H1 (cell line): Measurements from ENCODE around the gene ZNF366. TPM values are rescaled to one million over a fixed set of nuclear protein-coding genes. Genes with fewer than 3 reads are reported as not detected.

Experiments used
- CTCF ChIA-PET: fragments of 300-600 bp; sonication (Branson Sonifier 250); formaldehyde crosslinking; loops from one replicate; lab custom pipeline; 2021; ENCODE audit not compliant: partially characterized antibody; lab: Charles Lee
- POLR2A ChIA-PET: fragments of 300-600 bp; sonication (Branson Sonifier 250); formaldehyde crosslinking; loops from one replicate; lab custom pipeline; 2021; ENCODE audit warnings: inconsistent platforms; ENCODE audit not compliant: partially characterized antibody; lab: Charles Lee
- DNase-seq, 2 experiments: peaks; one replicate each; pipeline versions ENCODE4 v3.0.0 to v3.0.0-alpha.2; 2010 to 2022; ENCODE audit warnings: low spot score in 2 of 2, low read depth in 1 of 2, mixed read lengths in 1 of 2
- FAIRE-seq: peaks from 2 replicates; lab custom pipeline; 2011; peaks lifted over from hg19 to GRCh38; lab: Jason Lieb, UNC
- H2AFZ ChIP-seq: 2 replicates; pipeline ENCODE4 v1.8.1; 2012; ENCODE audit warnings: low read length, inconsistent platforms
- H2AK5ac ChIP-seq: 2 replicates; pipeline ENCODE4 v1.6.1; 2013; ENCODE audit warnings: low read depth, low read length
- H2BK120ac ChIP-seq: replicated peaks from 2 replicates; pipeline ENCODE3; 2013; ENCODE audit warnings: low read depth, low read length, inconsistent platforms
- H2BK12ac ChIP-seq: 2 replicates; pipeline ENCODE4 v1.6.1; 2013; ENCODE audit warnings: low read depth, low read length
- H2BK15ac ChIP-seq: 2 replicates; pipeline ENCODE4 v1.6.1; 2013; ENCODE audit warnings: low read length
- H2BK20ac ChIP-seq: 2 replicates; pipeline ENCODE4 v1.6.1; 2013; ENCODE audit warnings: low read length
- H2BK5ac ChIP-seq: 2 replicates; pipeline ENCODE4 v1.6.1; 2013; ENCODE audit warnings: low read depth, low read length
- H3K14ac ChIP-seq: 2 replicates; pipeline ENCODE4 v1.6.1; 2013; ENCODE audit warnings: inconsistent platforms; ENCODE audit not compliant: insufficient read length
- H3K18ac ChIP-seq: 2 replicates; pipeline ENCODE4 v1.6.1; 2013; ENCODE audit warnings: low read length; ENCODE audit errors: extremely low read depth
- H3K23ac ChIP-seq: 2 replicates; pipeline ENCODE4 v1.6.1; 2013; ENCODE audit warnings: inconsistent platforms; ENCODE audit not compliant: insufficient read length
- H3K23me2 ChIP-seq: 2 replicates; pipeline ENCODE4 v1.6.1; 2013; ENCODE audit warnings: low read depth, low read length
- H3K27ac ChIP-seq: 2 replicates; pipeline ENCODE4 v1.6.1; 2011; ENCODE audit warnings: low read depth, low read length, inconsistent platforms
- H3K27me3 ChIP-seq, 4 experiments: replicated peaks in 1 of 4; 1 replicate in 1 of 4; 2 replicates in 3 of 4; pipeline versions ENCODE4 v1.6.1 to v1.8.1; 2011 to 2013; ENCODE audit warnings: low read length in 3 of 4, mild to moderate bottlenecking in 3 of 4, inconsistent platforms in 2 of 4, mixed read lengths in 2 of 4, moderate library complexity in 1 of 4; ENCODE audit not compliant: control insufficient read depth in 3 of 4, insufficient read depth in 3 of 4; ENCODE audit errors: extremely low read depth in 1 of 4
- H3K36me3 ChIP-seq, 4 experiments: 2 replicates each; pipeline versions ENCODE4 v1.6.1 to v1.8.1; 2011 to 2013; ENCODE audit warnings: mild to moderate bottlenecking in 4 of 4, low read length in 3 of 4, moderate library complexity in 2 of 4, control low read depth in 1 of 4, inconsistent platforms in 1 of 4; ENCODE audit not compliant: insufficient read depth in 4 of 4, control insufficient read depth in 2 of 4
- H3K4ac ChIP-seq: replicated peaks from 2 replicates; pipeline ENCODE3; 2013; ENCODE audit warnings: low read length, low read depth, mixed read lengths, inconsistent platforms; ENCODE audit not compliant: insufficient read length
- H3K4me1 ChIP-seq, 4 experiments: replicated peaks in 1 of 4; 1 replicate in 1 of 4; 2 replicates in 3 of 4; pipeline versions ENCODE4 v1.6.1 to v1.8.1; 2011 to 2013; ENCODE audit warnings: low read length in 3 of 4, inconsistent platforms in 2 of 4, mixed read lengths in 1 of 4; ENCODE audit not compliant: insufficient read depth in 4 of 4, control insufficient read depth in 3 of 4
- H3K4me2 ChIP-seq, 2 experiments: 2 replicates each; pipeline versions ENCODE4 v1.6.1 to v1.8.1; 2011 to 2013; ENCODE audit warnings: low read depth in 2 of 2, low read length in 2 of 2, control low read depth in 1 of 2, inconsistent platforms in 1 of 2, mild to moderate bottlenecking in 1 of 2; ENCODE audit not compliant: insufficient read depth in 1 of 2
- H3K4me3 ChIP-seq, 4 experiments: fragments of 200-600, 300-600 bp in 1 of 4; sonication (generic), shearing (Covaris generic), sonication (Bioruptor Twin) in 1 of 4; 2 replicates each; pipeline versions ENCODE4 v1.5.1 to v1.8.1; 2011 to 2016; ENCODE audit warnings: low read length in 4 of 4, low read depth in 3 of 4, control low read depth in 2 of 4, inconsistent platforms in 2 of 4, mild to moderate bottlenecking in 2 of 4, mixed read lengths in 1 of 4, moderate library complexity in 1 of 4; ENCODE audit not compliant: insufficient read depth in 2 of 4; ENCODE audit errors: extremely low read depth in 1 of 4
- H3K56ac ChIP-seq: replicated peaks from 2 replicates; pipeline ENCODE3; 2013; ENCODE audit warnings: low read depth, mild to moderate bottlenecking, mixed read lengths, low read length, inconsistent platforms; ENCODE audit not compliant: insufficient read length
- H3K79me1 ChIP-seq: 2 replicates; pipeline ENCODE4 v1.6.1; 2013; ENCODE audit warnings: low read depth, low read length, control low read depth
- H3K79me2 ChIP-seq, 2 experiments: 2 replicates each; pipeline versions ENCODE4 v1.6.1 to v1.8.1; 2012 to 2013; ENCODE audit warnings: low read length in 2 of 2, mild to moderate bottlenecking in 2 of 2, inconsistent platforms in 1 of 2; ENCODE audit not compliant: insufficient read depth in 2 of 2, control insufficient read depth in 1 of 2
- H3K9ac ChIP-seq, 4 experiments: replicated peaks in 1 of 4; 1 replicate in 1 of 4; 2 replicates in 3 of 4; pipeline versions ENCODE4 v1.6.1 to v1.8.1; 2011 to 2013; ENCODE audit warnings: low read depth in 3 of 4, low read length in 3 of 4, control low read depth in 2 of 4, mild to moderate bottlenecking in 2 of 4, moderate library complexity in 2 of 4, inconsistent platforms in 1 of 4; ENCODE audit errors: extremely low read depth in 1 of 4
- H3K9me3 ChIP-seq, 2 experiments: 2 replicates each; pipeline versions ENCODE4 v1.6.1 to v1.8.1; 2012 to 2013; ENCODE audit warnings: mild to moderate bottlenecking in 2 of 2, moderate library complexity in 2 of 2, control low read depth in 1 of 2, inconsistent platforms in 1 of 2, low read depth in 1 of 2, low read length in 1 of 2, mixed read lengths in 1 of 2; ENCODE audit not compliant: insufficient read depth in 2 of 2
- H4K20me1 ChIP-seq, 2 experiments: replicated peaks in 1 of 2; 2 replicates each; pipeline versions ENCODE3 to v1.8.1; 2011 to 2013; ENCODE audit warnings: inconsistent platforms in 2 of 2, low read length in 2 of 2, mild to moderate bottlenecking in 1 of 2; ENCODE audit not compliant: insufficient read depth in 2 of 2, control insufficient read depth in 1 of 2
- H4K5ac ChIP-seq: 2 replicates; pipeline ENCODE4 v1.6.1; 2013; ENCODE audit warnings: low read length, low read depth, mixed read lengths, inconsistent platforms; ENCODE audit not compliant: insufficient read length
- H4K8ac ChIP-seq: 2 replicates; pipeline ENCODE4 v1.8.0; 2013; ENCODE audit warnings: mild to moderate bottlenecking, moderate library complexity, low read length, inconsistent platforms; ENCODE audit not compliant: insufficient read depth; ENCODE audit errors: extremely low read depth
- H4K91ac ChIP-seq: replicated peaks from 2 replicates; pipeline ENCODE3; 2013; ENCODE audit warnings: low read length, mixed read lengths, inconsistent platforms; ENCODE audit not compliant: insufficient read length
- ATF2 ChIP-seq: IDR thresholded peaks from 2 replicates; pipeline ENCODE4 v1.6.1; 2012; ENCODE audit warnings: low read length, inconsistent platforms
- ATF3 ChIP-seq: IDR thresholded peaks from 2 replicates; pipeline ENCODE4 v1.6.1; 2011; ENCODE audit warnings: low read depth, mild to moderate bottlenecking, low read length; ENCODE audit not compliant: insufficient read depth
- CEBPB ChIP-seq: IDR thresholded peaks from 2 replicates; pipeline ENCODE4 v1.6.1; 2012; ENCODE audit warnings: low read depth, low read length
- CREB1 ChIP-seq: IDR thresholded peaks from 2 replicates; pipeline ENCODE4 v1.6.1; 2012; ENCODE audit warnings: inconsistent platforms
- KDM1A ChIP-seq: fragments of 200-600, 300-600 bp; sonication (generic); IDR thresholded peaks from 2 replicates; pipeline ENCODE4 v1.7.1; 2016; ENCODE audit warnings: mild to moderate bottlenecking, low read length, borderline replicate concordance
- TBP ChIP-seq: IDR thresholded peaks from 2 replicates; pipeline ENCODE4 v1.6.1; 2011; ENCODE audit warnings: low read depth, low read length, improper control_type of control experiment
- polyA plus RNA-seq, 7 experiments: library from polyadenylated mRNA; depleted of rRNA in 3 of 7; stranded (reverse) in 5 of 7; unstranded in 2 of 7; fragments of >200 nt in 5 of 7; fragments of 200-250 nt in 2 of 7; gene quantifications; 1 replicate in 5 of 7; 2 replicates in 1 of 7; 4 replicates in 1 of 7; pipeline versions ENCODE4 v1.2.1 to v1.2.3, GENCODE V29; 2011 to 2013; ENCODE audit warnings: missing spikeins in 2 of 7, mixed read lengths in 2 of 7
- total RNA-seq: library from RNA; stranded (reverse); fragmentation: NEBNext Ultra II Directional; extraction: Animal tissue kit (Norgen Biotek cat#: 25700); gene quantifications from 2 replicates; pipeline ENCODE4 v1.2.1, GENCODE V29; 2021

The ZNF366 gene
- total and polyA plus RNA-seq, 2 of the 8 experiments (the other 6 are each of a cell fraction or from before 2014, with no cell fraction given): not detected

- ChIA-PET POLR2A (no interaction called here), CTCF (interaction anchor here (1.0 kb wide), 1 partner anchor 18 kb away, joined by 3 read pairs; no protein-coding TSS in a partner anchor)
- H3K27me3 ChIP-seq: no peaks in the 10 kb centered on the region
- H3K9me3 ChIP-seq: no peaks in the 10 kb centered on the region
- H3K56ac ChIP-seq: no peak overlapping the region
- H3K23ac ChIP-seq: no peak overlapping the region
- H3K79me2 ChIP-seq: no peaks in the 10 kb centered on the region
- no peak overlapping the region for H2BK5ac ChIP-seq
- H2BK20ac ChIP-seq: no peak overlapping the region
- no peak overlapping the region for H3K4me3 ChIP-seq
- H3K79me1 ChIP-seq: no peaks in the 10 kb centered on the region
- no peaks in the 10 kb centered on the region for H3K23me2 ChIP-seq
- FAIRE-seq (no peak), DNase-seq (no peak)
- H3K36me3 ChIP-seq: no peaks in the 10 kb centered on the region
- no peak overlapping the region for H2AK5ac ChIP-seq
- no peak overlapping the region for H2BK15ac ChIP-seq
- no peaks in the 10 kb centered on the region for H3K4me1 ChIP-seq
- no peak overlapping the region for H4K8ac ChIP-seq
- H4K91ac ChIP-seq: no peak overlapping the region
- no peak overlapping the region for H3K4ac ChIP-seq
- H2BK12ac ChIP-seq: no peak overlapping the region
- no peak overlapping the region for H4K5ac ChIP-seq
- H2AFZ ChIP-seq: no peak overlapping the region
- no peaks in the 10 kb centered on the region for H4K20me1 ChIP-seq
- no peak overlapping the region for H3K27ac ChIP-seq
- no peak overlapping the region for H3K14ac ChIP-seq
- H3K9ac ChIP-seq: no peak overlapping the region
- H3K4me2 ChIP-seq: no peak overlapping the region
- no peak overlapping the region for H2BK120ac ChIP-seq
- no peak overlapping the region for H3K18ac ChIP-seq
- TF ChIP-seq CEBPB (no peak), ATF2 (no peak), TBP (no peak), KDM1A (no peak), CREB1 (no peak), ATF3 (no peak)
These were observed 32.7 kb downstream of the ZNF366 start for GRCh38 chr5:72474516-72474915.
